ENCODE data around the gene DUOXA1.

DNA sequence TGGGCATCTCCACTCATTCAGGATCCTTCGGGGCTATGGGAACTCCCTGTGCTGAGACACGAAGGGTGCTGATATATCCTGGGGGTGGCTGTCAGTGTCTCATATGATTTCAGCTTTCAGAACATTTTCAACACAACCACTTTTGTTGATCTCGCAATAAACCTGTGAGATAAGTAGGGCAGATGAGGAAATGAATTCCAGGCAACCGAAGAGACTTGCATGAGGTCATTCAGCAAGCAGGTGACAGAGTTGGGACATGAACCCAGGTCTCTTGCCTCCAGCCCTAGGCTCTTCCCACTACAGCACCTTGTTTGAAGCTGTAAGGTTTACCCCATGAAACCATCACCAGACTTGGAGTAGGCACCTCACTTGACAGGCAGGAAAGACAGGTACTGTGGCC lies 16.7 kb upstream of the DUOXA1 start:
- TF ChIP-seq TAF1 (IDR thresholded peaks at IDR 0.05; ENCODE audit: low read depth, low read length) (no peak), POLR2A (IDR thresholded peaks at IDR 0.05; ENCODE audit: low read depth, low read length) (no peak), POU2F2 (IDR thresholded peaks at IDR 0.05; ENCODE audit: low read depth, low read length) (no peak), POLR2AphosphoS5 (IDR thresholded peaks at IDR 0.05; ENCODE audit: low read depth, low read length) (no peak), SPI1 (IDR thresholded peaks at IDR 0.05; ENCODE audit: low read depth, low read length) (no peak), PAX5 (IDR thresholded peaks at IDR 0.05; ENCODE audit: insufficient read depth, low read length, severe bottlenecking) (no peak)
